SK-N-MC (cell line): Measurements from ENCODE around the gene GSTM4.

Source experiments
- DNase-seq: peaks from one replicate; pipeline ENCODE4 v3.0.0-alpha.2; 2011; ENCODE audit warnings: low read depth, low spot score
- H3K27ac ChIP-seq: fragments of 200-600 bp; sonication (generic); 2 replicates; pipeline ENCODE4 v1.5.1; 2016; ENCODE audit warnings: mixed run types
- H3K36me3 ChIP-seq: fragments of 200-600 bp; sonication (generic); 2 replicates; pipeline ENCODE4 v1.6.1; 2017; ENCODE audit warnings: antibody characterized with exemption, low read length, mixed read lengths; ENCODE audit not compliant: insufficient read depth
- H3K4me3 ChIP-seq: fragments of 200-600 bp; sonication (generic); 2 replicates; pipeline ENCODE4 v1.5.1; 2016
- H3K9ac ChIP-seq: fragments of 200-600 bp; sonication (generic); 2 replicates; pipeline ENCODE4 v1.8.0; 2017; ENCODE audit warnings: mixed run types, mixed read lengths; ENCODE audit not compliant: insufficient read length
- H3K9me3 ChIP-seq: fragments of 200-600 bp; sonication (generic); 2 replicates; pipeline ENCODE4 v1.6.1; 2017; ENCODE audit warnings: low read depth, mild to moderate bottlenecking, antibody characterized with exemption, low read length, moderate library complexity, mixed read lengths
- EZH2 ChIP-seq: fragments of 200-600 bp; sonication (generic); IDR thresholded peaks from one replicate; pipeline ENCODE4 v1.6.1; 2017; ENCODE audit warnings: antibody characterized with exemption
- FOXP2 ChIP-seq: optimal IDR thresholded peaks from 2 replicates; pipeline ENCODE3; 2011; ENCODE audit warnings: mild to moderate bottlenecking, moderate library complexity; ENCODE audit not compliant: insufficient read depth; ENCODE audit errors: extremely low read length, control extremely low read depth
- POLR2AphosphoS5 ChIP-seq: IDR thresholded peaks from 2 replicates; pipeline ENCODE4 v1.6.1; 2012; ENCODE audit warnings: mild to moderate bottlenecking, low read depth, low read length, borderline replicate concordance

The GSTM4 gene

DNA sequence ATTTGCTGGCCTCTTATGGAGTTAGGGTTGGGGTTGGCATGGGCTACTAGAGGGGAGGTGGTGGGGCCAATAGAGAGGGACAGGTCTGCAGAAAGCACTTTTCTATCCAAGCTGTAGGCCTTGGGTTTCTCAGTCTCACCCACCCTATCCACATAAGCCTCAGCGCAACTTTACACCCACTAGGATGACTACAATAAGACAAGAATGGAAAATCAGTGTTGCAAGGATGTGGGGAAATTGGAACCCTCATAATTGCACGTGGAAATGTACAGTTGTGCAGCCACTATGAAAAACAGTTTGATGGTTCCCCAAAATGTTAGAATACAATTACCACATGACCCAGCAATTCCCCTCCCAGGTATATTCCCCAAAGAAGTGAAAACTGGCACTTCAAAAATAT, 14.0 kb upstream of the GSTM4 start:
- no peak overlapping the region for H3K4me3 ChIP-seq
- TF ChIP-seq EZH2 (no peak), FOXP2 (no peak), POLR2AphosphoS5 (no peak)
- H3K36me3 ChIP-seq: no peaks in the 10 kb centered on the region
- H3K27ac ChIP-seq: no peak overlapping the region
- no peak overlapping the region for H3K9ac ChIP-seq
- no peak for DNase-seq
- H3K9me3 ChIP-seq: no peaks in the 10 kb centered on the region

DNA sequence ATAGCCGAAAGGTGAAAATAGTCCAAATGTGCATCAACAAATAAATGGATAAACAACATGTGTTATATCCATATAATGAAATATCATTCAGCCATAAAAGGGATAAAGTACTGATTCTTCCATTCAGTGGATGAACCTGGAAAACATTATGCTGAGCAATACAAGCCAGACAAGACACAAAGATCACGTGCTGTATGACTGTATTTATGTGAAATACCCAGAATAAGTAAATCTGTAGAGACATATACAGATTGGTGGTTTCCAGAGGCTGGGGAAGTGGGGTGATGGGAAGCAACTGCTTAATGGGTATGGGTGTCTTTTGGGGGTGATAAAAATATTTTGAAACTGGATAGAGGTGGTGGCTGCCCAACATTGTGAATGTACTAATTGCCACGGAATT, 13.3 kb upstream of the GSTM4 start:
- no peak for DNase-seq
- no peak for TF ChIP-seq POLR2AphosphoS5
- no peak for TF ChIP-seq EZH2
- no peak for TF ChIP-seq FOXP2

DNA sequence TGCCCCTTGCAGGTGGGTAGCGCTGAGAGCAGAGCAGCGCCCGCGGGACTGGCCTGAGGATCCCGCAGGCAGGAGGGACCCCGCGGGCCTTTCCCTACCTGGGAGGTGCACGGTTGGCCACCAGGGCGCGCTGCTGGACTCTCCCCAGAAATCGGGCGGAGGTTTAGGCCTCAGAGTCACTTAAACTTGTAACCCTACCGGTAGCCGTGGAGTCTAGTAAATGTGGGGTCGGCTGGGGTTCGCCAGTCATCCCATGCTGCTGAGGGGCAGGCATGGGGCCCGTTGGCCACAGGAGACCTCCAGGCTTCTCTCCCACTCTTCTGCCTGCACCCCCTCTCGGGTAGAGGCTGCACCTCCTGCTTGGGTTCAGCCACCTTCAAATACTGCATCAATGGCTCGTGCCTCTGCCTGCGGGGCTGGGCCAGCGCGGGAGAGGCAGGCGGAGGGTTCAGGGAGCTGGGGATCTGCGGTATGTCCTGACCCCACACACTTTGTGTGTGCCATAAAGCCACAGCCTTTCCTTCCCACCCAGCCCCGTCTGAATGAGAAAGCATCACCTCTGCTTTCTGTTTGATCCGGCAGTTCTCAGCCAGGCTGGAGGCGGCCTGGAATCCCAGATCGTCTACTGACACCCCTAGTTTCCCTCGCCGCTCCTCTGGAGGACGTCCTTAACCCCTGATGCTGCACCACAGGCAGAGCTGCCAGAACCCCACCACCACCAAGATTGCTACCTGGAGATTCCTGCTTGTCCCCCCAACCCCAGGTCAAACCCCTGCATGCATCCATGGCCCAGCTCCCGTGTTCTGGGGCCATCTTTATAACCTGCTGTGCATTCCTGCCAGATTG, 12.3 kb upstream of the GSTM4 start:
- TF ChIP-seq FOXP2: no peak
- TF ChIP-seq POLR2AphosphoS5: no peak
- TF ChIP-seq EZH2: no peak
- no peak for DNase-seq
- Histone ChIP-seq H3K4me3 (no peak overlapping the region), H3K27ac (no peak overlapping the region), H3K9ac (no peak overlapping the region), H3K9me3 (no peaks in the 10 kb centered on the region), H3K36me3 (no peaks in the 10 kb centered on the region)

More for the DNA sequence above, 13.3 kb upstream of the GSTM4 start:
- no peak overlapping the region for H3K27ac ChIP-seq
- no peaks in the 10 kb centered on the region for H3K36me3 ChIP-seq
- no peak overlapping the region for H3K9ac ChIP-seq
- H3K9me3 ChIP-seq: no peaks in the 10 kb centered on the region
- H3K4me3 ChIP-seq: no peak overlapping the region

DNA sequence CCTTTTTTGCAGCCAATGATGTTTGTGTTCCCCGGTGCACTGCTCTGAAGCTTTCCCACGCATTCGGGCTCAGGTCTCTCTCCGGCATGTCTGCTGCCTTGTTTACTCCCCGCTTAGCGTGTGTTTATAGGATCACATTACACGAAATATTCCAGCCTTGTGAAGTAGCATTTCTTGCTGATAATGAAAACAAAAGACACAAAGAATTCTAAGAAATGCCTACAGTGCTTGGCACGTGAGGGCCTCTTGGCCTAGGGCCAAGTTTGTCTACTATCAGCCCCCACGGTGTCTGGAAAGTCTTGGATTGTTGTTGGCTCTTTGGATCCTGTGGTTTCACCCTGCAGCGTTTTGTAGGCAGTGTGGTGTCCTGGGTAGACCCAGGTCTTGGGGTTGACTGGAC, 11.2 kb upstream of the GSTM4 start:
- Histone ChIP-seq H3K36me3 (no peaks in the 10 kb centered on the region), H3K4me3 (no peak overlapping the region), H3K9ac (no peak overlapping the region), H3K27ac (no peak overlapping the region), H3K9me3 (no peaks in the 10 kb centered on the region)
- TF ChIP-seq POLR2AphosphoS5 (no peak), EZH2 (no peak), FOXP2 (no peak)
- no peak for DNase-seq

DNA sequence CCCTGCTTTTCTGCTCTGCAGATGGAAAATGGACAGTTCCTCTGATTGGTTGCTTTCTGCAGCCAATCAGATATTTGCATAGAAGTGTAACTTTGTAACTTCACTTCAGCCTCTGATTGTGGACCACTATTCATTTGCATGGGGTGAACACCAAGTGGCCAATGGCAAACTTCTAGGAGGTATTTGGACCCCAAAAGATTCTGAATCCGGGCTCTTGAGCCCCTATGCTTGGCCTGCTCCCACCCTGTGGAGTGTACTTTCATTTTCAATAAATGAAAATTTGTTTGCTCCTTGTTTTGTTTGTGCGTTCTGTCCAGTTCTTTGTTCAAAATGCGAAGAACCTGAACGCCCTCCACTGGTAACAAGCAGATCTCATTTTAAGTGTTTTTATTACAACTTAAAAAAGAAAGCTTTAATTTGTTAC, 6.4 kb upstream of the GSTM4 start:
- H3K9ac ChIP-seq: no peak overlapping the region
- no peak for DNase-seq
- H3K36me3 ChIP-seq: no peaks in the 10 kb centered on the region
- H3K4me3 ChIP-seq: no peak overlapping the region
- H3K27ac ChIP-seq: no peak overlapping the region
- TF ChIP-seq EZH2: no peak
- TF ChIP-seq POLR2AphosphoS5: no peak
- no peak for TF ChIP-seq FOXP2
- no peaks in the 10 kb centered on the region for H3K9me3 ChIP-seq

DNA sequence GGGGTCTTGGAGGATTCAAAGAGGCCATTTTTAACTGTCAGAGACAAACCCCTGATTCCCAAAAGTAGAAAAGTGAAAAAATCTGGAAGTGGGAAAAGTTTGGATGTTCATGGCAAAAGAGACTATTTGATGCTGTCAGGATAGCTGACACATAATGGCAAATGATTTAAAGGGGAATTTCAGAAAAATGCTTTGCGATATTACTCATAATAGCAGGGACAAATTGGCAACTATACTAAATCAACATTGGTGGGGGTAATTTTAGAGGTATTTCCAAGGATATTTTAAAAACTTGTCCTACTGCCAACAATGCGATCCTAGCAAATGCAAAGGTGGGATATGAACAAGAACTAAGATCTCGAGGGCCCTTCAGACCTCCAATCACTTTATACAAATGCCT, 5.3 kb upstream of the GSTM4 start:
- Histone ChIP-seq H3K9me3 (no peaks in the 10 kb centered on the region), H3K27ac (no peak overlapping the region), H3K9ac (no peak overlapping the region), H3K36me3 (no peaks in the 10 kb centered on the region), H3K4me3 (no peak overlapping the region)
- DNase-seq: no peak
- TF ChIP-seq FOXP2 (no peak), EZH2 (no peak), POLR2AphosphoS5 (no peak)

DNA sequence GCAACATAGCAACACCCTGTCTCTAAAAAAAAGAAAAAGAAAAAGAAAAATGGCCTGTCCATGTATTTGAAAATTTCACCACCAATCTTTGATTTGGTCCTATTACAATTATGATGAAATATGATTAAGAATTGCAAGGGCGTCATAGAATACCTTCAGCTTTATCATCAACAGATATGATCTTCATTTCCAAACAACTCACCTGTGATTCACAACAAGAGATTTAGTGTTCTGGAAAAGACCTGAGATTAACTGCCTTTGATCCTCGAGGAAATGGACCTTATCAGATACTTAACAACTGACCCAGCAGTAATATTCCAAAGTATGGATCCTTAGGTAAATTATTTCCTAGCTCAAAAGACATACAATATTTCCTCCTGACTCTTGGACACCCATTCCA, 3.5 kb upstream of the GSTM4 start:
- TF ChIP-seq POLR2AphosphoS5 (no peak), FOXP2 (no peak), EZH2 (no peak)
- Histone ChIP-seq H3K36me3 (no peaks in the 10 kb centered on the region), H3K9ac (no peak overlapping the region), H3K27ac (no peak overlapping the region), H3K4me3 (no peak overlapping the region), H3K9me3 (no peaks in the 10 kb centered on the region)
- no peak for DNase-seq

DNA sequence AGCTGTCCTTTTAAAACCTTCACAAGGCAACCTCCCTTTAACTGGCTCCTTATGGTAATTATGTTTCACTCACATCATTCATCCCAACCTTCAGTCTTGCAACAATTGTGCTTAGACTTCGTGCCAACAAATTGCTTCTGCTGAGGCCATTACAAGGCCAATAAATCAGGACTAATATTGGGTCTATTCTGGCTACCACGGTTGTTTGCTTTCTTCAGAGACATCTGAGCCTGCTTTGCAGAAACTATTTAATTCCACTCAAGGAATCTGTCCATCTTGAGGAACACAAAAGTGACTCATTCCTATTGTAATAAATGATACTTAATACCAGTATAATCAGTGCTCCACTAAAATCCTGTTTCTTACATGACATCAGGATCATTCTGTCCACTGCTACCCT, 2.6 kb upstream of the GSTM4 start:
- Histone ChIP-seq H3K27ac (no peak overlapping the region), H3K4me3 (no peak overlapping the region), H3K9ac (no peak overlapping the region), H3K9me3 (no peaks in the 10 kb centered on the region), H3K36me3 (no peaks in the 10 kb centered on the region)
- DNase-seq: no peak
- TF ChIP-seq POLR2AphosphoS5: no peak
- no peak for TF ChIP-seq EZH2
- no peak for TF ChIP-seq FOXP2

DNA sequence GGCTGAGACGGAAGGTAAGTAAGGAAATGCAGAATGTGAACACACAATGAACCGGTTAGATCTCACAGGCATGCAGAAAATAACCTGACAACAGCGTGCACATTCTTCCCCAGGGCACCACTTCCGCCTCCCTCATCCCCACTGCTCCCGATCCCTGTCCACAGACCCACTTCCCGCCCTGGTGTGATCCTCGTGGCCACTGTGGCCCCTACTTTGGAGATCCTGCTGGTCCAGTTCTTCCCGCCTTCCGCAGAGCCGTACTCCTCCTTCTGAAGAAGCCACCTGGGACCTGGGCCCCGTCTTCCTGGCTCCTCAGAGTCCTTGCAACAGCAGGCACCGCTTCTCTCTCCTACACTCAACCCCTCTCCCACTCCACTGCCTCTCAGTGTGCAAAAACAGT, 1.4 kb upstream of the GSTM4 start:
- H3K4me3 ChIP-seq: no peak overlapping the region
- H3K27ac ChIP-seq: peak overlapping the region; percentile 70; the same call in 1 of the 2 replicates
- no peak for TF ChIP-seq EZH2
- no peak for TF ChIP-seq FOXP2
- TF ChIP-seq POLR2AphosphoS5: no peak
- H3K9ac ChIP-seq: no peak overlapping the region
- H3K9me3 ChIP-seq: no peaks in the 10 kb centered on the region
- DNase-seq: no peak
- H3K36me3 ChIP-seq: no peaks in the 10 kb centered on the region
